ENCODE results near the gene DDX60.

The DDX60 gene, protein sequence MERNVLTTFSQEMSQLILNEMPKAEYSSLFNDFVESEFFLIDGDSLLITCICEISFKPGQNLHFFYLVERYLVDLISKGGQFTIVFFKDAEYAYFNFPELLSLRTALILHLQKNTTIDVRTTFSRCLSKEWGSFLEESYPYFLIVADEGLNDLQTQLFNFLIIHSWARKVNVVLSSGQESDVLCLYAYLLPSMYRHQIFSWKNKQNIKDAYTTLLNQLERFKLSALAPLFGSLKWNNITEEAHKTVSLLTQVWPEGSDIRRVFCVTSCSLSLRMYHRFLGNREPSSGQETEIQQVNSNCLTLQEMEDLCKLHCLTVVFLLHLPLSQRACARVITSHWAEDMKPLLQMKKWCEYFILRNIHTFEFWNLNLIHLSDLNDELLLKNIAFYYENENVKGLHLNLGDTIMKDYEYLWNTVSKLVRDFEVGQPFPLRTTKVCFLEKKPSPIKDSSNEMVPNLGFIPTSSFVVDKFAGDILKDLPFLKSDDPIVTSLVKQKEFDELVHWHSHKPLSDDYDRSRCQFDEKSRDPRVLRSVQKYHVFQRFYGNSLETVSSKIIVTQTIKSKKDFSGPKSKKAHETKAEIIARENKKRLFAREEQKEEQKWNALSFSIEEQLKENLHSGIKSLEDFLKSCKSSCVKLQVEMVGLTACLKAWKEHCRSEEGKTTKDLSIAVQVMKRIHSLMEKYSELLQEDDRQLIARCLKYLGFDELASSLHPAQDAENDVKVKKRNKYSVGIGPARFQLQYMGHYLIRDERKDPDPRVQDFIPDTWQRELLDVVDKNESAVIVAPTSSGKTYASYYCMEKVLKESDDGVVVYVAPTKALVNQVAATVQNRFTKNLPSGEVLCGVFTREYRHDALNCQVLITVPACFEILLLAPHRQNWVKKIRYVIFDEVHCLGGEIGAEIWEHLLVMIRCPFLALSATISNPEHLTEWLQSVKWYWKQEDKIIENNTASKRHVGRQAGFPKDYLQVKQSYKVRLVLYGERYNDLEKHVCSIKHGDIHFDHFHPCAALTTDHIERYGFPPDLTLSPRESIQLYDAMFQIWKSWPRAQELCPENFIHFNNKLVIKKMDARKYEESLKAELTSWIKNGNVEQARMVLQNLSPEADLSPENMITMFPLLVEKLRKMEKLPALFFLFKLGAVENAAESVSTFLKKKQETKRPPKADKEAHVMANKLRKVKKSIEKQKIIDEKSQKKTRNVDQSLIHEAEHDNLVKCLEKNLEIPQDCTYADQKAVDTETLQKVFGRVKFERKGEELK (N-terminal part only)

GRCh38 chr4:168318266-168318895 is at the start of gene DDX60:
Gene DDX60 (minus strand): TSS chr4:168318752. CDS start chr4:168311259, 7,493 bp downstream.
- in situ Hi-C loops (cut with MboI; ENCODE audit: low pct_unique_long_range_greater_than_20kb, low sequenced_read_pairs, unreplicated experiment): no loop called here
- peak; percentile 39 for TF ChIP-seq CTCF (IDR thresholded peaks at IDR 0.05; ENCODE audit: extremely low read depth, insufficient read depth, missing control alignments)
- peak; percentile 76 for DNase-seq (ENCODE audit: low spot score)

GRCh38 chr4:168367065-168367464 is 48.5 kb upstream of the DDX60 start:
- no peak for DNase-seq (ENCODE audit: low spot score)
- no peak for TF ChIP-seq CTCF (IDR thresholded peaks at IDR 0.05; ENCODE audit: extremely low read depth, insufficient read depth, missing control alignments)
- in situ Hi-C loops (cut with MboI; ENCODE audit: low pct_unique_long_range_greater_than_20kb, low sequenced_read_pairs, unreplicated experiment): no loop called here

- TF ChIP-seq CTCF (IDR thresholded peaks at IDR 0.05; ENCODE audit: extremely low read depth, insufficient read depth, missing control alignments): no peak
- in situ Hi-C loops (cut with MboI; ENCODE audit: low pct_unique_long_range_greater_than_20kb, low sequenced_read_pairs, unreplicated experiment): no loop called here
- DNase-seq (ENCODE audit: low spot score): no peak
These were observed 43.5 kb upstream of the DDX60 start for GRCh38 chr4:168362025-168362401.

- no peak for TF ChIP-seq CTCF (IDR thresholded peaks at IDR 0.05; ENCODE audit: extremely low read depth, insufficient read depth, missing control alignments)
- in situ Hi-C loops (cut with MboI; ENCODE audit: low pct_unique_long_range_greater_than_20kb, low sequenced_read_pairs, unreplicated experiment): no loop called here
These were observed 42.9 kb upstream of the DDX60 start for GRCh38 chr4:168361365-168362024.

DNA sequence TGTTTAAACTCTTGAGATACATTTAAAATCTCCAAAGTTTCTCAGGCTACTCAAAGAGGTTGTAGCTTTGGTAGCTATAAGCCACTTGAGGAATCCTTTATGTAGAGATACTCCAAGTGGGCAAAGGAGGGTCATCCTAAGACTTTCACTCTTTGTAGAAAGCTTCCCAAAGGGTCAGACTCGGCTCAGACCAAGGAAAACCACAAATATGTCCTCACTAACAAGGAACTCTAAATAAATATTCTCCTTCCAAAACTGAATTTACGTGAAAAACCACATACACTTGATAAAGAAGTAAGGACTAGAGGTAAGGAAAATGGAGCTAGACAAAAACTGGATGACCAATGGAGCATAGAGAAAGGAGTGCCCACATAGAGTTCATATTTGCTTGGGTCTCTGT is 41.7 kb upstream of the DDX60 start:
- DNase-seq (ENCODE audit: low spot score): no peak
- no peak for TF ChIP-seq CTCF (IDR thresholded peaks at IDR 0.05; ENCODE audit: extremely low read depth, insufficient read depth, missing control alignments)
- in situ Hi-C loops (cut with MboI; ENCODE audit: low pct_unique_long_range_greater_than_20kb, low sequenced_read_pairs, unreplicated experiment): no loop called here

More at GRCh38 chr4:168361365-168362024, 42.9 kb upstream of the DDX60 start:
- no peak for DNase-seq (ENCODE audit: low spot score)

Measured in GM13977 (cell line).